Measurements from ENCODE around the gene ZNF471.

The ZNF471 gene

DNA sequence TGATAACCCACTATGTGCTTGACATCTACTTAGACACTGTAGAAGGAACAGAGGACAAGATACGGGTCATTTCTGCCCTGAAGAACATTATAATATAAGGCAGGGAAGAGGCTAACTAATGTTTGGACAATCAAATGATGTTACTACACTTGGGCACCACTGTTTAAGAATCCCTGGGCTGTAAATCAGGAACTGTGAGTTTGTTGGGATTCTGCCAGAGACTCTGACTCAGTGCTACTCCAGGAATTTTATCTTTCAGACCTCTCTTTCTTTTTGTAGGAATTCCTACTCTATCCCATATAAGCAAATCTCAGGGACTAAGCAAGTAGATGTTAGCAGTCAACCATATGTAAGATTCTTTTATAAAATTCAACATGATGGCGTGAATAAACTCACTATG, 3.1 kb upstream of the ZNF471 start:
- no peak for TF ChIP-seq CTCF (IDR thresholded peaks at IDR 0.05)
- TF ChIP-seq ZFX (IDR thresholded peaks at IDR 0.05; ENCODE audit: borderline replicate concordance), result no peak
- no peak overlapping the region for H3K27ac ChIP-seq

GRCh38 chr19:56508290-56508778, 679 bp downstream of the ZNF471 start:
- no peak for TF ChIP-seq CTCF (IDR thresholded peaks at IDR 0.05)
- TF ChIP-seq ZFX (IDR thresholded peaks at IDR 0.05; ENCODE audit: borderline replicate concordance), result no peak
- peak overlapping the region; percentile 91 for H3K27ac ChIP-seq

DNA sequence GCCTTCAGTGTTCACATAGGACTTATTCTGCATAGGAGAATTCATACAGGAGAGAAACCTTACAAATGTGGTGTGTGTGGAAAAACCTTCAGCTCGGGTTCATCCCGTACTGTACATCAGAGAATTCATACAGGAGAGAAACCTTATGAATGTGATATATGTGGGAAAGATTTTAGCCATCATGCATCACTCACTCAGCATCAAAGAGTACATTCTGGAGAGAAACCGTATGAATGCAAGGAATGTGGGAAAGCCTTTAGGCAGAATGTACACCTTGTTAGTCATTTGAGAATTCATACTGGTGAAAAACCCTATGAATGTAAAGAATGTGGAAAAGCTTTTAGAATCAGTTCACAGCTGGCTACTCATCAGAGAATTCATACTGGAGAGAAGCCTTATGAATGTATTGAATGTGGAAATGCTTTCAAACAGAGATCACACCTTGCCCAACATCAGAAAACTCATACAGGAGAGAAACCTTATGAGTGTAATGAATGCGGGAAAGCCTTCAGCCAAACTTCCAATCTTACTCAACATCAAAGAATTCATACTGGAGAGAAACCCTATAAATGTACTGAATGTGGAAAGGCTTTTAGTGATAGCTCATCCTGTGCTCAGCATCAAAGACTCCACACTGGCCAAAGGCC, 17.7 kb downstream of the ZNF471 start:
- no peak for TF ChIP-seq CTCF (IDR thresholded peaks at IDR 0.05)
- no peak for TF ChIP-seq ZFX (IDR thresholded peaks at IDR 0.05; ENCODE audit: borderline replicate concordance)
- no peak overlapping the region for H3K27ac ChIP-seq

DNA sequence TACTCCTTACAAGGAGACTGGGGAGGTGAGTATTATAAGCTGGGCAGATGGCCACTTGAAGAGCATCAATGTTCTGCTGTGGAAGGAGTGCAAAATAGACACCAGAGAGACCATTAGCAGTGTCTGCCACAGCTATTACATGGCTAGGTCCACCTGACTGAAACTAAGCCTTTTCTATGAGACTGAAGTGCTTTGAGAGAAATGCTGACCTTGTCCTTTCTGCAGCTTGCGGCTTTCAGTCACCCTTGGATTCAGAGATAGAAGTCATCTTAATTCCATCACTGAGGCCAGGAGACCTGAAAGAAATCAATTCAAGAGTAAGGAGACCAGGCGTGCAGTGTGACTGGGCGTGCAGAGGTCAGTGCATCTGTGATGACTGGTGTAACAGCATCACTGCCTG, 29.8 kb downstream of the ZNF471 start:
- no peak overlapping the region for H3K27ac ChIP-seq
- TF ChIP-seq CTCF (IDR thresholded peaks at IDR 0.05), result no peak
- no peak for TF ChIP-seq ZFX (IDR thresholded peaks at IDR 0.05; ENCODE audit: borderline replicate concordance)

- H3K27ac ChIP-seq, result peak overlapping the region; percentile 89
- TF ChIP-seq CTCF (IDR thresholded peaks at IDR 0.05) (no peak), ZFX (IDR thresholded peaks at IDR 0.05; ENCODE audit: borderline replicate concordance) (no peak)
These were observed 30.7 kb downstream of the ZNF471 start for GRCh38 chr19:56538254-56538760.

DNA sequence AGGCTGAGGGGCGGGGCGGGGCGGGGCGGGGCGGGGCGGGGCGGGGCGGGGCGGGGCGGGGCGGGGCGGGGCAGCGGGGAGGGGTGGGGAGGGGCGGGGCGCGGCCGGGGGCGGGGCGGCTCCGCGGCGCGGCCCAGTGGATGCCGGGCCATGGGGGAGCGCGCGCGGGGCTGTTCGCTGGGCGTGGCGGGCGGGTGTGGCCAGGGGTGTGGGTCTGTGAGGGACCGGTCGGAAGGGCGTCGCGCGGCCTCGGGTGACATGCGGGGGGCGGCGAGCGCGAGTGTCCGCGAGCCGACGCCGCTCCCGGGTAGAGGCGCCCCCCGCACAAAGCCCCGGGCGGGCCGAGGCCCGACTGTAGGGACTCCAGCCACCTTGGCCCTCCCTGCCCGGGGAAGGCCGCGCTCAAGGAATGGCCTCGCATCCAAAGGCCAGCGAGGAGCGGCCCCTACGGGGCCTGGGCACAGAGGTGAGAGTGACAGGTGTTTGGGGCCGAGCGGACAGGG, 31.2 kb downstream of the ZNF471 start, which contains the start of gene ZFP28:
Gene ZFP28 (plus strand): TSS at position 188 of the 503 bp plus-strand sequence. CDS start 71 bp downstream, at position 259.
- H3K27ac ChIP-seq, result peak within 1 kb of the TSS; percentile 89
- TF ChIP-seq CTCF (IDR thresholded peaks at IDR 0.05) (no peak), ZFX (IDR thresholded peaks at IDR 0.05; ENCODE audit: borderline replicate concordance) (no peak)

GRCh38 chr19:56543776-56544175, 36.1 kb downstream of the ZNF471 start:
- TF ChIP-seq CTCF (IDR thresholded peaks at IDR 0.05), result no peak
- TF ChIP-seq ZFX (IDR thresholded peaks at IDR 0.05; ENCODE audit: borderline replicate concordance), result no peak
- no peak overlapping the region for H3K27ac ChIP-seq
